NOMO-1 (cell line): Measurements from ENCODE around the gene CBLN4.

ENCODE experiments used
- DNase-seq, 2 experiments: peaks; one replicate each; lab custom pipeline; 2025; ENCODE audit not compliant: unreplicated experiment in 2 of 2; lab: John Stamatoyannopoulos, UW

Gene CBLN4

DNA sequence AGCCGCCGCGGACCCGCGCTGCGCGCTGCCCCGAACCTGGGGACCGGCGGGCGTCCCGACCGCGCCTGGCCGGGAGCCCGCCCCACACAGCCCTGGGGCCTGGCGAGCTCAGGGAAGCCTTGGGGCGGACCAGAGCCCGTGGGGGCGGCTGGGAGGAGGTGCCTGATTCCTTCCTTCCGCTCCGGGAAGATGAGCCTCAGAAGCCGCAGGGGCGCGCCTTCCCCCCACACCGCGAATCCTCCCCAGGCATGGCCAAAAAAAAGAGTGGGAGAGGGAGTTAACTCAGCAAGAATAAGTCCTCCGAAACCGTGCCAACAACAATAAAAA, at the start of gene CBLN4:
TSS of gene CBLN4 (minus strand) at position 131 of the 327 bp plus-strand sequence. CDS start 1,348 bp downstream, outside the sequence.
- DNase-seq, result no peak

DNA sequence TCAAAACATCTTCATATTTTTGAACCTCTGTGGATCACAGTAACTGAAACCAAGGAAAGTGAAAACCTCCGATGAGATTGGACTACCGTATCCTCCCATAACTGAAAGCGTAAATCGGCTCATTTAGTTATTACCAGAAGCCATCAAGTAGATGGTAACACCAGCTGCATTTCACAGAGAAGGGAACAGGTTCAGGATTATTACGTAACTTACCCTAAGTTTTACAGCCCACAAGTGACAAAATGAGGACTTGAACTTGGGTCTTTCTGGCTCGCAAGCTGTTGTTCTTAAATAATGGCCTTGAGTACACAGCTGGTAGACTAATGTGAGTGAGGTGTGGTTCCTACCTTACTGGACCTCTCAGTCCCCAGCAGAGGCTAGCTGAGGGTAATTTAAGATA, 37.9 kb upstream of the CBLN4 start:
- DNase-seq, result no peak

DNA sequence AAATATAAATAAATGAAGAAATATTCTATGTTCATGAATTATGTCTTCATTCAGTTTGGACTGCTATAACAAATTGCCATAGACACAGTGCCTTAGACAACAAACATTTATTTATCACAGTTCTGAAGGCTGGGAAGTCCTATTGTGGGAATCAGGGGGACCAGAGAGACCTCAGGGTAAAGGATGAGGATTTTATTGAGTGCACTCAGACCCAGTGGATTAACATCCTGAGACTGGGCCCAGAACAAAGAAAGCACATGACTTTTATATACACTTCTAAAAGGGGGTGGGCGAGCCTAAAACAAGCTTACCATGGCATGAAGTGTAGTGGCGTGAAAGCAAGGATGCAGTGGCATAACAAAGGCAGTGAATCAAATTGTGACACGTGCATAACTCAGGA, 26.9 kb upstream of the CBLN4 start:
- no peak for DNase-seq

DNA sequence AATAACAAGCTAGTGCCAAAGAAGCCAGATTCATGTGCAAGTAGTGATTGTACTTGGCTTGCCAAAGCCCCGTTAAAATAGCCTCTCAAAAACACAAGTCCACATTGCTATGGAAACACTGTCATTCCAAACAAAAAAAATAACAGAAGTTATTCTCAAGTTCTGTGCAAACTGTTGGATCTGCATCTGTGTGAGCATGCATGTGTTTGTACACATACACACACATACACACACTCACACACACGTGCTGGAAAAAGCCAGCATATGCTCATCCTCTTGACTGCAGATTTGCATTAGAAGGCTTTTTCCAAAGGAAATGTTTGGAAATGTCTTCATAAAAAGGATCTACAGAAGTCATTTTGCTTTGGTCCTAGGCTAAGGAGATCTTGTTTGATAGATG, 13.4 kb upstream of the CBLN4 start:
- no peak for DNase-seq

DNA sequence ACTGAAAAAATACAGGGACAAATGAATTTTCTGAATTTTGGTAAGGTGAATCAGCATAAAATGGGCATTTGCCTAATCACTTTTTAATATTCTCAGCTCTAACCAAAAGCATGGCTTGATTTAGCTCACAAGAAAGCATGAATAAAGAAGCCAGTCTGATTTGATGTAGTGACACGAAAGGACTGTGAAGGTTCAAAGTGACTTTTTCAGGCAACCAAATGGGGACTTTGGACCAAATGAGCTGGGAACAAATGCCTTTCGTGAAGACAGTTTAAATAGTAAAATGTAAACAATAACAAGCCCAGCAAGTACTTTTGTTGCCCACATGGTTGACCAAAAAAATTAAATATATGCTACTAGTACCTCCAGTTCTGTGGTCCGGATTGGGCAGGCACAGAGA, 12.9 kb upstream of the CBLN4 start:
- DNase-seq, result no peak

DNA sequence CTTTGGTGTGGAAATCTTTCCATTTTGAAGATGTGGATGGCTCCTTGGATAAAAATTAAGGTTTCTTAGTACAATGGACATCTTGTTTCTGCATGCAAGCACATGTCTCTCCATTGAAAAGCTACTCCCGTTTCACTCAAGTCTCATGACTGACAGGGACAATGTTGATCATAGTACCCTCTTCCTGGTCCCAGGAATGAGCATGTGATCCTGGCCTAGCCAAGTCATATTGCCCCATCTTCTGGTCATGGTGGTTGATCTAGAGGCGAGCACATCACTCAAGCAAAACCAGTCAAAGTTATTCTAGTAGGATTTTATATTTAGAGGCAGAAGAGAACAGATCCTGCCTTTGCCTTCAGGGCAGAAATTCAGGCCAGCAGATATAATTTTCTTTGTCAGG, 12.2 kb upstream of the CBLN4 start:
- DNase-seq, result no peak

DNA sequence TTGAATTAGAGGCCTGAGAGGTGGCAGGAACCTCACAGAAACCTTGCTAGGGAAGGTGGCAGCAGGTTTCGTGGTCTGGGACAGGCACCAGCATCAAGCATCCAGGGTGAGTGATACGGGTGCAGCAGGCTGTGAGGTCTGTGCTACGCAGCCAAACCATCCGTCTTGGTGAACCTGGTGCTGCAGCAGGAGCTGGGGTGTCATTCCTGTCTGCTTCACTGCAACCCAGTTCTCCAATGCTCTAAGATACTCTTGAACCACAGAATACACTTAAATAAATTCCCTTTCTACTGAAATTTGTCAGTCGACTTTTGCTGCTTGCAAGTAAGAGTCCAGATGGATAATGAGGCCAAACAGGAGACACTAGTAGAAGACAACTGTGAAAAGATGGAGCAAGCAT, 9.7 kb upstream of the CBLN4 start:
- no peak for DNase-seq

DNA sequence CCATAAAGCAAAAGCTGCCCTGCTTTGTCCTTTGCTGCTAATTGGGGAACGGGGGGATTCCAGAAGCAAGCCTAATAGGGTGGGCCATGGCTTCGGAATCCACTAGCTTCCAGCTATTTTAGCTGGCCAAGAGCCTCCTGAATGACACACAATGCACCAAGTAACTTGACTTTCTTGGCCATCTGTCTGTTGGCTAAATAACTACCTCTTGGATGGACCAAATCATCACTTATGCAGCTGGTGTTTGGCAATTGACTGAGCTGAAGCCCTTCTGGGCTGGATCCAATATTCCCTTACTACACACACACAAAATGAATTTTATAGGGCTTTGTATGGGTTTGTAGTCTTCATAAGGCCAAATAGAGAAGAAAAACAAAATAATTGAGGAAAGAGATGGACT, 8.8 kb upstream of the CBLN4 start:
- no peak for DNase-seq

DNA sequence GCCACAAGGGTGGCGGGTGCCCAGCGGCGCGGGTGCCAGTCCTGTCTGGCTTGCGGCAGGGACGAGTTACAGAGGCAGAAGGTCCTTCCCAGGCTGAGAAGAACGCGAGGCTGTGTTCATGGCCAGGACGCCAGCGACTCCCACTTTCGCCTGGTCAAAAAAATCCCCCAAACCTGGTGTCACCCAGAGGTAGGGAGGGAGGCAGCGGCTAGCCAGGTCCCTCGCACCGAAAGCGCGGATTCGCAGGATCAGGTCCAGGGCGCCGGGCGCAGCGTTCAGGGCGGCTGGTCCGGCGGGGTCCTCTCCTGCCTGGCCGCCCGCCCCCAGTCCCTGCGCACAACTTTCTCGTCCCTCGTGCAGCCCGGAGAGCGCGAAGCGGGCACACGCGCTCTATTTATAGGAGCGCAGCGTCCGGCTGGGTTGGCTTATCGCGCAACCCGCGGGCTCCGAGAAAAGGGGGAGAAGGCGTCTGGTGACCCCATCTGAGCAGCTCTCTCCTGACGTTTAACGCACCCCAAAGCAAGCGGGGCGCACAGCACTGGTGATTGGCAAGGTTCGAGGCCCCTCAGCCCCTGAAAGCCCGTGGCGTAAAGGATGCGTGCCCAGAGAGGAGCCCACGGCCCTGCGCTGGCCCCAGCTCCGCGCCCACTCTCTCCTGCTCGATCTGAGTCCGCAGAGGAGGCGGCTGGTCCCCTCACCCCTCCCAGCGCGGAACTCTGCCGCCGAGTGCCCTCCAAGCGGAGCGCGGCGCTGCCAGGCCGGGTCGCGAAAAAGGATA, 519 bp downstream of the CBLN4 start:
- no peak for DNase-seq

DNA sequence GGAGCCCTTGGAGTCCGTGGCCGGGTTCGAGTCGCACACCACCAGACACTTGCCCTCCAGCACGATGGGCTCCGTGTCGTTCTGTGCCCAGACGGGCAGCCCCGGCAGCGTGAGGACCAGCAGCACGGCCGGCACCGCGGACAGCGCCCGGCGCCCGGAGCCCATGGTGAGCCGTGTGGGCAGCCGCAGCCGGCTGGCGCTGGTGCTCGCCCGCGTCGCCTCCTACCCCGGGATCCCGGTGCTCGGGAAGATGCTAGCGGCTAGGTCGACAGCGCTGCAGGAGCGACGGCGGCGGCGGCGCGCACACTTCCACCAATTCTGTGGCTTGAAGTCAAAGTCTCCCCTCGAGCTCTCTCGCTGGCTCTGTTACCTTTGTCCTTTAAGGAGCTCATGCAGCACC, 1.3 kb downstream of the CBLN4 start:
- DNase-seq, result no peak

DNA sequence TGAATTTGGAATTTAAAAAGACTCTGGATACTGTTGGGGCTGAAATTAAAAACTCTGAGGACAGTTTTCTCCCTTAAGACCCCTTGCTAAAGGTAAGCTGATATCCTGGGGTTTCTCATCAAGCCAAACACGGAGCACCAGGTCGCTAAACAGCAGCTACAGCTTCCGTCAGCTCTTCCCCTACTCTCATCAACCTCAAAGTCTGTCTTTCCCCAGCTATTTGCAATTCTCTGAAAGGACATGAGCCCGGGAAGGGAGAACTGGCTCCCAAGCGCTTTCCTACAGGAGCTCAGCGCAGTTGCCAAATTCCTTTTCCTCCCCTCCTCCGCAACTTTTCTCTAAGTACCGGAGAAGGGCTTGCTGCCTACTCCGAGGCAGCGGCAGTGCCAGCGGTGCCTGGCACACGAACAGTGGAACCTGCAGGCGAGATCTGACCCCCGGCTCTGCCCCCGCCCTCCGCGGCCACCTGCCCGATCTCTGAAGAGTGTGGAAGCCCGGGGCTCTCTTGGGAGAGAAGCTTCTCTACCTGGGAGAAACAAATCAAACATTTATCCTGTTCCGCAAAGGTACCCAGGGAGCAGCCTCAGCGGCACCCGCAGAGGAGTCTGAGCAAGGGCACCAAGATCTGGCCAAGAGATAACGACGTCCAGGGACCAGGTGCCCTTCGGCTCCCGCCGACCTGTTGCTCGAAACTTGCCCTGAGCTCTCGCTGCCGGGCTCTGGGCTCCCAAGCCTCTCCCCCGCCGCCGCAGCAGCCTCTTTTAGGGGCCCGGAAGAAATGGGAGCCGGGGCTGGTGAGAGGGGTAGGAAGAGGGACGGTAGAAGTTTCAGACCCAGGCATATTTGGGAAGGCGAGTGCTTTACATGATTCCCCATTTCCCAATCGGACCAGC, 2.2 kb downstream of the CBLN4 start:
- no peak for DNase-seq

DNA sequence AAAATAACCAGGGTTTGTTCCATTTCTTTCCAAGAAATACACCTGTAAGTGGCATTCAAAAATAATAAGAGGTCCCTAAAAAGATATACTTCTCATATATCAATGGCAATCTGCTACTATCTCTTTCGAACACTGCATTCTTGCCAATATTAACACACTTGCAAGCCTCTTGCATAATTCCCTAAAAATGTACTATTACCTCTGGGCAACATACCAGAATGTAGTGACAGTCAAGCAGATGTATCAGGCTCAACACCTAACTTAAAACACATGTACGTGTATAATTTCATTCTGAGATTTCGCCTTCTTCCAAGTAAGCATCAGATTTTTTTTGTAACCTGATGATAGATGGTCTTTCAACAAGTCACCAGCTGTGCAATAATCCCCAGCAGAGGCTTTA, 3.4 kb downstream of the CBLN4 start:
- no peak for DNase-seq

DNA sequence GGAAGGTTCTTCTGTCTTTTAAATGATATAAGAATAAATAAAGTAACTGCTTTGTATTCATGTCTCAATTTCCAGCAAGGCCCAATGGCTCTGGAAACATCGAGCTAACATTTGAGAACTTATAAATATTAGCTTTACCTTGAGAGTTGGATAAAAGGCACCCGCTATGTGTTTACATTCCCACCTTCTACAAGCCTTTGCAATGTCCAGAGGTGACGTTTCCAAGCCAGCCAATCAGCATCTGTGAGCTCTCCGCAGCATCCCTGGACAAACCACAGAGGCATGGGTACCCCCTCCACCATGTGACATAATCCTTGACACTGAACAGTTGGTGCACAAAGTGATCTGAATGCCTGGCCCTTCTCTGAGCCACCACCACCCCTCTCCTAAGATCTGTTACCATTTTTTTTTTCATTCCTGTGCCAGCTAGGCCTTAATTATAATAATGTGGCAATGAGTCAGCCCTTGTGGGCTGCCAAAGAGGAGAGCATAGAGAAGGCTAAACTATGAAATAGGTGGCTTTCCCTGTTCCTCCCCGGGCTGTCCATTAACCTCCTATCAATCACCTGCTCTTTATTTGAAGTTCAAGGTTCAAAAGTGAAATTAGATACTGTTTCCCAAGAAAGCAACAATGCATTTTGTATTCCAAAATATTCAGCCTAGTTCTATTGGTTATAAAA, 4.1 kb downstream of the CBLN4 start:
- DNase-seq, result no peak

DNA sequence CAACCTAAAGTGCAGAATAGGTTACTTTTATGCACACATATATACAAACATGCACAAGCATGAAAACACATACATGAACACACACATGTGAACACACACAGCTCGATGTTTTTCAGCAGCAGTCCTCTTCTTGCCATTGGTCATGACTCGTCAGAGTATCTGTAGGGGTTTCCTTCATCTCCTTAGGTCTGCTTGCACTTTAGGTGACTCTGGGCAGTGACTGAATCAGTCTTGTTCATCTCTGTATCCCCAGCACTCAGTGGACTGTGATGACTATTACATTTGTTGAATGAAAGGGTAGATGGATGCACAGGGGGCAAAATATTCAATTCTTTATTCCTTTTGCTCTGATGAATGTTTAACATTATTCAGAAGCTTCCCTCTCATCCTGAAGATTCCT, 26.8 kb downstream of the CBLN4 start:
- DNase-seq, result no peak

DNA sequence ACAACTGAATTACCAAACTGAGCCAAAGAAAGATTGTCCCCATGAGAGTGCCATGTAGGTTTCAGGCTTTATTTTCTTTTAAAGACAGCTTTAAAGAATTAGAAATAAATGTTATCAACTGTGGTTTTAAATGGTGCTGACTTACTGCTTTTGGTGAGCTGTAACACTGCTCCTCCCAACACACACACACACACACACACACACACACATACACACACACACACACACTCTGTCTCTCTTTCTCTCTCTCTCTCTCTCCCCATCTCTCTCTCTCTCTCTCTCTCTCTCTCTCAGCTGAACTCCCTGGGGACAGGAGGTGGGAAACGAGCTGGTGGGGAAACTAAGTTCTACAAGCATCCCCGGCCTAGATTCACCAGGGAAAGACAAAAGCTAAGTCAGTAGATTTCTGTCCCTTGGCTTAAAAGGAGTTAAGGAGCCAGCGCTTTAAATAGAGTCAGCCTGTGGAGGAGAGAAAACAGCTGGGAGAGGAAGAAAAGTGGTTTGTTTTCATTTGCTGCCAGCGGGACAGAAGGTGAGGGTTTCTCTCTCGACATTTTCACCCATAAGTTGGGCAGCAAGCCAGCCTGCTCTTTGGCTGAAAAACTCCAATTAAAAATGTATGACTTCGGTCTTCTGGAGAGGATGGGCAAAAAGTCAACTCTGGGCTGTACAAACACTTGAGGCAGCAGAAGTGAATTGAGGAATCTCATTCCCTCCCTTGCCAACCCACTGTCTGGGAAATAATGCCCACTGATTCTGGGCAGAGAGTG, 27.4 kb downstream of the CBLN4 start:
- no peak for DNase-seq

DNA sequence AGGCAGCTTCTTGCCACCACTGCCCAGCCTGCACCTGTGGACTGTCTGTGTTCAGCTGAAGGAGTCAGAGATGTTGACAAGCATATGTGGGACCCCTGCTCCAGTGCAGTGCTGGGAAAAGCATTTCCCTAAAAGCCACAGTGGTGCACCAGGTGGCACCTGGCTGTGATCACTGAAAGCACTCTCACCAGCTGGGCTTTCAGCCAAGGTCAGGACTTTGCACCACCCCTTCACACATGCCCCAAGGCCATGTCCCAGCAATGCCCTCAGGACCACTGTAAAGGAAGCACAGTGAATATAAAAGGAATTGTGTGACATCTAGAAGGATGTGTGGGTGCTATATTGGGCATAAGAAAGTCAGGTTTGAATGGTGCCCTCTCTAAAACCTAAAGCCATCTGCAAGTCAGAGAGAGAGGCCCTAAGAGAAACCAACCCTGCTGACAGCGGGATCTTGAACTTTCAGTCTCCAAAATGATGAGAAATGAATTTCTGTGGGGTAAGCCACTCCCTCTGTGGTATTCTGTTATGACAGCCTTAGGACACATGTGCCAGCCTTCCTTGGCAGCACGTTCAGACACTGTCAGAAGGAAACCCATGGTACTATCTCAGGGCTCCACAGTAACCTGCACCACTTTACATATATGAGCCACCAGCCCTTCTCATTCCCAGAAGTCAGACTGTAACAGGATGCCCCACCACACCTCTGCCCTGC, 30.7 kb downstream of the CBLN4 start:
- DNase-seq, result no peak

DNA sequence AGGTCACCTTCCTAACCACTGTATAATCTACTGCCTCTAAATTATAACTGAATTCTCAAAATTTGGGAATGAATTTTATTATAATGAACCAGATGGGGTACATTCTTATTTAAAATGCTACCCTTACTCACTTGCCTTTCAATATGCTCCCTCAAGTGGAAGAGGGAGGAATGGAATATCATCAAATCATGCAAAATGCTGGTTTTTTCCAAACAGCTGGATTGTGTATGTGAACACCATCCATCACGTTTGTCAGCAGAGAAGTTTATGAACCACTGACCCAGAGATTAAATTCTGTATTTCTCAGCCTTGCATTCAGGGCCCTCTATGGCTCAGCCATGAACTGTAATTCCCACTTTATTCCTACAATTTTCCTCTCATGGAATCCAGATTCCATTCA, 40.5 kb downstream of the CBLN4 start:
- no peak for DNase-seq

DNA sequence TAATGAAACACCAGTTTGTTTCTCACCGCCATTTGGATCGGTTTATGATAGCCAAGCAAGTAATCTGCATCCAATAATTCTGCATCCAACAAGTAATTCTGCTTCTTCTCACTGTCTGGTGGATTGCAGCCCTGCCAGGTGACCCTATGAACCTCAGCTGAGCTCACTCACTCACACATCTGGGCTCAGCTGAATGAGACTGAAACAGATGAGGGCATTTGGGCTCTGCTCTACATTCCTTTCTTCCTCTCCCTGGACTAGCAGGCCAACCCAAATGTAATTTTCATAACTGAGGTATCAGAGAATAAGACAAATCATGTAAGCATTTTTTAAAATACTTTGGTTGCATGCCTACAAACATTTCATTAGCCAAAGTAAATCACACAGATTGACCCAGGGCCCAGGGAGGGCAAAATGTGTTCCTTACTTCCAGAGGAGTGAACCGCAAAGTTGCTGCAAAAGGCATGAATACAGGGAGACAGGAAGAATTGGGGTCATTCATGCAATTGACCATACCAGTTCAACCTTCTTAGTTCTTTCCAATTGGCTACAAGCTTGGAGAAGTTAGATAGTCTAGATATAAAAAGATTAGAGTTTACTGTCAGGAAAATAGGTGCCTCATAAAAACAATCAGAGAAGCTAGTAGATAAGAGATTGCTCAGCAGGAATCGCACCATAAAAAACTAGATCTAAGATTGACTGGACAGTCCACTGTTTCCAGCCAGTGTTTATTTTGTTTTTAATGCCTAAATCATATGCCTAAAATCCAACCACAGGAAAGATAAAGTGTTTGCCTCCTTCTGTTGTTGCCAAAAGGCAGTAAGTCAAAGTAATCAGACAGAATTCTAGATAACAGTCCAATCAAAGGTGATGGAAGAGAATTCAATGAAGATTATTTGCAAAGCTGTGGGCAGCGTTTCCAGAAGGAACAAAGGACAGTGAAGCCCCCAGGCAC, 43.7 kb downstream of the CBLN4 start:
- DNase-seq, result no peak

DNA sequence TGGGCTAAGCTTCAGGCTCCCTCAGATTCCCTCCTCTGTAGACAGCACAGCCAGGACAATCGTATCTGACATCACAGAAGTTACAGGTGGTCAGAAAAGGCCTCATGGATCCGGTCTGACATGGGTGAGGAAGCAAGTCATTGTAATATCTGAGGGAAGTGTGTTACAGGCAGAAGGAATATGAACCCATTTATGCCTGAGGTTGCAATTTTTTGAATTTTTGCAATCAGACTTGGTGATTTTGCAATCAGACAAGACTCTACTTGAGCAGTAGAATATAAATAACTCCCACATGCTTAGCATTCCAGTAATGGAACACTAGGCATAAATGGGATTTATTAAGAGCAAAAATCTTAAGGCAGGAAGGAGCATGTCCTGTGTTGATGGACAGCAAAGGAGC, 52.1 kb downstream of the CBLN4 start:
- DNase-seq, result no peak
